GM19043 (cell line): ENCODE data around the gene MVB12A.
A peak's percentile ranks its signal among the peaks of the same experiment; 100 is the strongest.

Experiments used
- ATAC-seq: cut with Tn5 transposase; IDR thresholded peaks from one replicate; pipeline ENCODE4 v1.9.1; 2021; ENCODE audit warnings: low read depth; ENCODE audit not compliant: unreplicated experiment

Gene MVB12A

GRCh38 chr19:17469481-17470067 is 49.7 kb downstream of the MVB12A start:
- peak; percentile 46 for ATAC-seq

GRCh38 chr19:17470068-17470841 is 50.4 kb downstream of the MVB12A start, which contains the start of gene SLC27A1:
Gene SLC27A1 (plus strand): TSS chr19:17470524. CDS start chr19:17470541, 17 bp downstream.
- peak; percentile 76 for ATAC-seq

- no peak for ATAC-seq
Observed at GRCh38 chr19:17471410-17472125, 51.7 kb downstream of the MVB12A start.

- ATAC-seq = no peak
Observed at GRCh38 chr19:17473041-17473440, 53.2 kb downstream of the MVB12A start.
